SU-DHL-6 (cell line): ENCODE measurements around the gene TMC6.

Experiments
- CTCF ChIP-seq: fragments of 200-600 bp; sonication (generic); IDR thresholded peaks from one replicate; pipeline ENCODE4 v1.5.1; 2017; ENCODE audit warnings: antibody characterized with exemption, mild to moderate bottlenecking, low read length, moderate library complexity; ENCODE audit not compliant: insufficient read depth, poor library complexity, severe bottlenecking
- EZH2phosphoT487 ChIP-seq: fragments of 200-600 bp; sonication (generic), shearing (Covaris generic); conservative IDR thresholded peaks from 2 replicates; pipeline ENCODE4 v1.6.1; 2018; ENCODE audit warnings: mild to moderate bottlenecking, antibody characterized with exemption, low read length, moderate library complexity, mixed read lengths

GRCh38 chr17:78151514-78152008 lies 23.0 kb upstream of the TMC6 start:
- TF ChIP-seq CTCF (no peak), EZH2phosphoT487 (no peak)
